Left hindlimb (tissue), 1 donor: ENCODE data around the gene OSER1.
"Not testable (repeated sequence)": the region's sequence is repeated elsewhere in the genome, so short reads cannot be mapped to it uniquely, and the experiment has no call there.

Experiments
- DNase-seq: peaks from one replicate; pipeline ENCODE4 v3.0.0-alpha.2; 2018

The OSER1 gene

GRCh38 chr20:44210406-44211176 lies at the start of gene OSER1:
Gene OSER1, minus strand, starts transcription at chr20:44210771. Its CDS starts 3,814 bp downstream, at chr20:44206957.
- DNase-seq, result peak; percentile 98

DNA sequence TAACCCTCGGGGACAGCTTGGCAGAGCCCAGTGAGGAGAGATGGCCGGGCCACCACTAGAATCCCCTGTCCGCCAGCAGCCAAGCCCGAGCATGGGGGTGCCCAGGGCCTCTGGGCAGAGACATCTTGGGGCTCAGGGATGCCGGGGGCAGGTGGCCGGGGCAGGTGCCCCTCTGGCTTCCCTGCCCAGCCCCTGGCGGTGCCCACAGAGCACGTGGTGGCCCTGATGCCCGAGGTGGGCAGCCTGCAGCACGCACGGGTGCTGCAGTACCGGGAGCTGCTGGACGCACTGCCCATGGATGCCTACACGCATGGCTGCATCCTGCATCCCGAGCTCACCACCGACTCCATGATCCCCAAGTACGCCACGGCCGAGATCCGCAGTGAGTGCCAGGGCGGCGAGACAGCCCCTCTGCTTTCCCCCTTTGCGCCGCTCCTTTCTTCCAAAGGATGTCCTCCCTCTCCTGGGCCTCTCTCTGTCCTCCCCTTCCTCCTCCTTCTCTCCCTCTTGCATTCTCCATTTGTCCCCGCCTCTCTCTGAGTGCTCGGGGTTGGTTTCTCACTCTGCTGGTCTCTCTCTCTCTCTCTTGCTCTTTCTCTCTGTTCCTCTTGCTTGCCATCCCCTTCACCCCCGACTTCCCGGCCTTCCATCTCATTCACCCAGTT lies 47.8 kb upstream of the OSER1 start:
- no peak for DNase-seq

DNA sequence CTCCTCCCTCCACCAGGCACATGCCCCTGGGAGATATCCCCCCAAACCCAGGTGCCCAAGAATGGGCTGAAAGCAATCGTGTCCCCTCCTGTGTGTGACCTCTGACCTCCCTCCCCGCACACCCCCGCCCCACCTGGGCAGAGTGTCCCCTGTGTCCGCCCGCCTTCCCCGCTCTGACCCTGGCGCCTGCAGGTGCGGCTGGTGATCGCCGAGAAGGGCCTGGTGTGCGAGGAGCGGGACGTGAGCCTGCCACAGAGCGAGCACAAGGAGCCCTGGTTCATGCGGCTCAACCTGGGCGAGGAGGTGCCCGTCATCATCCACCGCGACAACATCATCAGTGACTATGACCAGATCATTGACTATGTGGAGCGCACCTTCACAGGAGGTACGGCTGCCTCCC lies 46.4 kb upstream of the OSER1 start:
- no peak for DNase-seq

DNA sequence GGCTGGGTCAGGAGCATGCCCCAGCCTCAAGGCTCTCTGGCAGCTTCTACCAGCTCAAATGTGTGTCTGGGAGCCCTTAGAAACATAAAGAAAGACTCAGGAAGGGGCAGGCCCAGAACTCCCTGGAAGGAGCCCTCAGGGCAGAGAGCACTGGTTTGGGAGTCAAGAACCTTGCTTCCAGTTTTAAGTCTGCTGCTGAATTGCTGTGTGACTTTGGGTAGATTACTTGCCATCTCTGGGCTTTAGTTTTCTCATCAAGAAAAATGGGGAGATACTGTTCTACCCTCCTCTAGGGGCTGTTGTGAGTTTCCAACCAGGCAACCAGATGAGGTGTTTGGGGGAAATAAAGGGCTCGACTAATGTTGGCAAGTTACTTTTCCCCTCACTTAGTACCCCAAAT lies 45.4 kb upstream of the OSER1 start:
- DNase-seq, result no peak

- DNase-seq, result no peak
These were observed 43.5 kb upstream of the OSER1 start for GRCh38 chr20:44254073-44254472.

GRCh38 chr20:44253528-44253927 lies 43.0 kb upstream of the OSER1 start:
- DNase-seq, result no peak

DNA sequence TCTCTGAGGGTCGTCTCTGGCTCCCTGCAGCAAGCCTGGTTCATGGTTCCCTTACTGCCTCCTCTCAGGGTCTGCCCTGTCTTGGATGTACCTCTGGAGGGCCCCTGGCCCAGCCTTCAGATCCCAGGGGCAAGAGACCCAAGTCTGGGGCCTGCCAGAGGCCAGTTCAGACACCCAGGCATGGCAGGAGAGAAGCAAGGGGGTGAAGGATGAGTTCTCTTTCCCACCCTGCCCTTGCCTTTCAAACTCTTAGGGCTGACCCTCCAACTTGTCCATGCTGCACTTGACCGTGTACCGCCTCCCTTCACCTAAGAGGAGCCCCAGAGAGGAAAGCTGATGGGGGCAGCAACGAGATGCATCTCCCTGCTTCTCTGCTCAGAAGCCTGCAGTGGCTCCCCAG lies 40.7 kb upstream of the OSER1 start:
- no peak for DNase-seq

GRCh38 chr20:44248410-44248759 lies 37.8 kb upstream of the OSER1 start:
- DNase-seq, result no peak

GRCh38 chr20:44247586-44248409 lies 37.2 kb upstream of the OSER1 start:
- no peak for DNase-seq

DNA sequence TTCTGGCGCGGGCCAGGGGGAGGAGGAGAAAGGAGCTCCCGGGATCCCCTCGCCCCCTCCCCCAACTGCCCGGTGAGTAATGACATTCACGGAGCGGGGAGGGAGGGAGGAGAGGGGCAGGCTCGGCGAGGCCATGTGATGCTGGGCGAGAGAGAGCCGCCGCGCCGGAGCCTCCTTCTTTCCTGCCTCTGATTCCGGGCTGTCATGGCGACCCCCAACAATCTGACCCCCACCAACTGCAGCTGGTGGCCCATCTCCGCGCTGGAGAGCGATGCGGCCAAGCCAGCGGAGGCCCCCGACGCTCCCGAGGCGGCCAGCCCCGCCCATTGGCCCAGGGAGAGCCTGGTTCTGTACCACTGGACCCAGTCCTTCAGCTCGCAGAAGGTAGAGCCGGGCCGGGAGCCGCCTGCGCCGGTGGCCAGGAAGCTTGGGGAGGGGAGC lies 36.6 kb upstream of the OSER1 start, which contains the start of gene GDAP1L1:
TSS of gene GDAP1L1 (plus strand) at position 178 of the 441 bp plus-strand sequence. CDS start at position 205, 27 bp downstream.
- DNase-seq, result no peak

DNA sequence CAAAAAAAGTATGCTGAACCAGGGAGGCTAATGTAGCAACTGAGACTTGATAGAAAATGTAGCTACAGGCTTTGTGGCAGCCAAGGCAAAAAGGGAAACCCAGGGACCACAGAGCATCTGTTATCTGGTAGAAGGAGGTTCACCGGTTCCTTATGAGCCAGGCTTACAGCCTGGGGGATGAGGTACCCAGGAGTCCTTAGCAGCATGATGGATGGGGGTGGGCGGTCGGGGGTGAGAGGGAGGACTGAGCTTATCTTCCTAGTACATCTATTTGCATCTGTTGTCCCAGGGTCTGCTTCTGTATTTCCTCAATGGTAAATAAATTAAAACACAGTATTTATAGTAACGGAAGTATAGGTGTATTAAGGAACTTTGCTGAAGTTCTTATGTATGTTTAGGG lies 35.4 kb upstream of the OSER1 start:
- no peak for DNase-seq

DNA sequence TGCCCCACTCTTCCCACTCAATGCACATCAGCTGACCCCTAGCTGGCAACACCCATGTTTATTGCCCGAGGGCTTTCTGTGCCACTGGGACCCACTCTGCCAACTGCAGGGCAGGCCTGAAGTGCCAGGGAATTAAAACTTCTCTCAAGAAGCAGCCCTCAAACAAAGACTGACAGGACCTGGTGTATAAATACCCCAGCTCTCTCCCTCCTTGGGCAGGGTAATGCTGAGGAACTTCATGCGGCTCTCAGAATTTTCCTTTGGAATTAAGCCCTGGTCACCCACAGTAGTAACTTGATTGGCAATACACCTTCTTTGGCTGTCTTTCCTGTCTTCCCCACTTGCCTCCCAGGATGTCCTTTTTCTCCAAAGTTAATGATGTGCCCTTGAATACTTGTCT lies 31.2 kb upstream of the OSER1 start:
- no peak for DNase-seq

DNA sequence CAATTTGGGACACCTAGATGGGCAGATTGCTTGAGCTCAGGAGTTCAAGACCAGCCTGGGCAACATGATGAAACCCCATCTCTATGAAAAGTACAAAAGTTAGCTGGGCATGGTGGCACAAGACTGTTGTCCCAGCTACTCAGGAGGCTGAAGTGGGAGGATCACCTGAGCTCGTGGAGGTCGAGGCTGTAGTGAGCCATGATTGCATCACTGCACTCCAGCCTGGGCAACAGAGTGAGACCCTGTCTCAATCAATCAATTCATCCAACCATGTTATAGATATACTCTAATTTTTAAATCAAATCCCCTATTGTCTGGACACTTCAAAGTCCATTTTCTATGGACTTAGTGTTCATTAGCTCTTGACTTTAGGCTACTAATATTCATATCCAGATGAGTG lies 26.3 kb upstream of the OSER1 start:
- DNase-seq, result not testable (repeated sequence)

DNA sequence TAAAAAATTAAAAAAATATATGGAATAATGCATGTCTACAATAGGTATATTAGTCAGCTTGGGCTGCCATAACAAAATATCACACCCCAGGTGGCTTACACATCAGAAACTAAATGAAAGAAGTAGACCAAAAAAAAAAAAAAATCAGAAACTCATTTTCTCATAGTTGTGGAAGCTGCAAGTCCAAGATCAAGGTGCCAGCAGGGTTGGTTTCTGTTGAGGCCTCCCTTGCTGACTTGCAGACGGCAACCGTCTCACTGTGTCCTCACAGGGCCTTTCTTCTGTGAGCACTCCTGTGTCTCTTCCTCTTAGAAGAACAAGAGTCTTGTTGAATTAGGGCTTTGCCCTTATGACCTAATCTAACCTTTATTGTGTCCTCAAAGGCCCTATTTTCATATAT lies 25.1 kb upstream of the OSER1 start:
- DNase-seq, result no peak

- DNase-seq, result no peak
These were observed 24.2 kb upstream of the OSER1 start for GRCh38 chr20:44234566-44235317.

- no peak for DNase-seq
These were observed 23.0 kb upstream of the OSER1 start for GRCh38 chr20:44233436-44234016.

DNA sequence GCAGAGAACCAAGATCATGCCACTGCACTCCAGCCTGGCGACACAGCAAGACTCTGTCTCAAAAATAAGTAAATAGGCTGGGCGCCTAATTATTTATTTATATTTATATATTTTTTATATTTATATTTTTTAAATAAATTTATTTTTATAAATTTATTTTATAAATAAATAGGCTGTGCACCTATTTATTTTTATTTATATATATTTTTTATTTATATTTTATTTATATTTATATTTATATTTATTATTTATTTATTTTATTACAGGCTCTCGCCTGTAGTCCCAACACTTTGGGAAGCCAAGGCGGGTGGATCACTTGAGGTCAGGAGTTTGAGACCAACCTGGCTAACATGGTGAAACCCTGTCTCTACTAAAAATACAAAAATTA lies 21.9 kb upstream of the OSER1 start:
- DNase-seq, result not testable (repeated sequence)

GRCh38 chr20:44231713-44232468 lies 21.3 kb upstream of the OSER1 start:
- DNase-seq, result no peak

DNA sequence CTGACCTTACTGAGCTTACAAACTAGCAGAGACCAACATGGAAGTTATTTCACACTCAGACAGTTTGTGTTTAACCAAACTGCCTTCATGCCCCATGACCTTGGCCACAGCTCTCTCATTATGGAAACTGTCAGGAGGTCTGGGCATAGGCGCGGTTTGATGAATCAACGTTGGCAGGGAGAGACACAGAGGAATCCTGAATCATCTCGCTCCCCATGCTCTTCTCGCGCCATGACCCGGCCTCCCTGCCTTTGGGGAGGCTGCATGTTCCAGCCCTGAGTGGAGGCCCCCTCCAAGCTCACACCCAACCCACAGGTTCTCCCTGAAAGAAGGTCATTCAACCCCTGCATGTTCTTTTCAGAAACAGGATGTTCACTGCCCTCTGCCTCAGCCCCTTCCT lies 20.6 kb upstream of the OSER1 start:
- no peak for DNase-seq

DNA sequence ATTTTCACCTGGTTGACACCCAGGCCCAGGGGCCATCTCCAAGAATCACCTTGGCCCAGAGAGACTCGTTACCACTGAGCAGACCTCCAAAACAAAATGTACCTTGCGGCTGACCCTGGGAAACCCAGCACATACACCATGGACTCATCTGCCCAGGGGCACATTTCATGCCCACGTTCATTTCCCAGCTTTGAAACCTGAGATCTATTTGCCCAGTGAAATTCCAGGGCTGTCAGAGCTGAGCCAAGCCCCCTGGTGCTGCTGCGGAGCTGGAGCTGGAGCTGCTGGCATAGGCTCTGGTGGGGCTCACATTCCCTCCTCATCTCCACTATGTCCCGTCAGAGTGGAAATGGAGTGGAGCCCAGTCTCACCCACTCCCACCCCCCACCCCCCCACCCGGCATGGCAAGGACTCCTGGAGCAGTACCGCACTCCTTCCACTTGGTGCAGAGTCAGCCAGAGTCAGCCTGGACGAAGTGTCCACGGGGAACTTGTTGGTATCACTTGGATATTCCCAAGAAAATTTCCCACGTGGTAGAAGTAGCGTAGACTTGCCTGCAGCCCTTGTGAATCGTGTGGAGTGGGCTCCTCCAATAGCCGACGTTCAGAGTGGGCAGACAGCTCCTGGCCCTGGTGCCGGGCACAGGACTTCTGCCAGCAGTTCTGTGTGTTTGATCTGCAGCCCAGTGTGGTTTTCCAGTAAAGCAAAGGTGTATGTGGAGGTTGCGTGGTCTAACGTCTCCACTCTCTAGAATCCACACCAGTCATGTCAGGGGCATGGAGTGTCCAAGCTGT lies 18.1 kb upstream of the OSER1 start:
- DNase-seq, result no peak

- DNase-seq, result no peak
These were observed 14.1 kb upstream of the OSER1 start for GRCh38 chr20:44224637-44225036.
